ENCODE measurements around the gene CDKL2. TPM values are rescaled to one million over a fixed set of nuclear protein-coding genes. Genes with fewer than 3 reads are reported as not detected.

Gene CDKL2
- total and polyA plus RNA-seq, 2 experiments from 2014 or later = 1.8 to 3.1 TPM

Small RNA genes within 50 kb of the gene (small RNA-seq; reads per million reads assigned to genes)
- not detected for gene RF00019 (ENCODE audit: low replicate concordance)

Other genes with a start within 250 kb of the CDKL2 start
- 42.9 and 50.9 TPM in 2 replicates for gene RCHY1, start 116.1 kb downstream of the CDKL2 start, total RNA-seq (2014; rRNA removed; shearing (Covaris generic))
- 43.8 and 46.5 TPM in 2 replicates for gene RCHY1, start 116.1 kb downstream of the CDKL2 start, polyA plus RNA-seq (2016; fragmentation: Nextera tagmentation; extraction: Ambion mirVana)
- 15.2 and 16.2 TPM in 2 replicates for gene THAP6, start 116.1 kb downstream of the CDKL2 start, total RNA-seq (2014; rRNA removed; shearing (Covaris generic))
- gene THAP6, start 116.1 kb downstream of the CDKL2 start, polyA plus RNA-seq (2016; fragmentation: Nextera tagmentation; extraction: Ambion mirVana) = 7.4 and 9.0 TPM in 2 replicates
- gene ODAPH, start 74.5 kb downstream of the CDKL2 start, total RNA-seq (2014; rRNA removed; shearing (Covaris generic)) = not detected in 2 replicates
- not detected in 2 replicates for gene ODAPH, start 74.5 kb downstream of the CDKL2 start, polyA plus RNA-seq (2016; fragmentation: Nextera tagmentation; extraction: Ambion mirVana)
- 411 and 435 TPM in 2 replicates for gene G3BP2, start 42.9 kb upstream of the CDKL2 start, total RNA-seq (2014; rRNA removed; shearing (Covaris generic))
- gene G3BP2, start 42.9 kb upstream of the CDKL2 start, polyA plus RNA-seq (2016; fragmentation: Nextera tagmentation; extraction: Ambion mirVana) = 94.5 and 103 TPM in 2 replicates
- gene USO1, start 94.0 kb upstream of the CDKL2 start, total RNA-seq (2014; rRNA removed; shearing (Covaris generic)) = 241 and 277 TPM in 2 replicates
- gene USO1, start 94.0 kb upstream of the CDKL2 start, polyA plus RNA-seq (2016; fragmentation: Nextera tagmentation; extraction: Ambion mirVana) = 98.5 and 113 TPM in 2 replicates